ENCODE data around the gene NTRK3. TPM values are rescaled to one million over a fixed set of nuclear protein-coding genes. Genes with fewer than 3 reads are reported as not detected.

NTRK3 gene
- total and polyA plus RNA-seq, 2 of the 13 experiments (the other 11 are each of a cell fraction or from before 2014, with no cell fraction given): not detected

DNA sequence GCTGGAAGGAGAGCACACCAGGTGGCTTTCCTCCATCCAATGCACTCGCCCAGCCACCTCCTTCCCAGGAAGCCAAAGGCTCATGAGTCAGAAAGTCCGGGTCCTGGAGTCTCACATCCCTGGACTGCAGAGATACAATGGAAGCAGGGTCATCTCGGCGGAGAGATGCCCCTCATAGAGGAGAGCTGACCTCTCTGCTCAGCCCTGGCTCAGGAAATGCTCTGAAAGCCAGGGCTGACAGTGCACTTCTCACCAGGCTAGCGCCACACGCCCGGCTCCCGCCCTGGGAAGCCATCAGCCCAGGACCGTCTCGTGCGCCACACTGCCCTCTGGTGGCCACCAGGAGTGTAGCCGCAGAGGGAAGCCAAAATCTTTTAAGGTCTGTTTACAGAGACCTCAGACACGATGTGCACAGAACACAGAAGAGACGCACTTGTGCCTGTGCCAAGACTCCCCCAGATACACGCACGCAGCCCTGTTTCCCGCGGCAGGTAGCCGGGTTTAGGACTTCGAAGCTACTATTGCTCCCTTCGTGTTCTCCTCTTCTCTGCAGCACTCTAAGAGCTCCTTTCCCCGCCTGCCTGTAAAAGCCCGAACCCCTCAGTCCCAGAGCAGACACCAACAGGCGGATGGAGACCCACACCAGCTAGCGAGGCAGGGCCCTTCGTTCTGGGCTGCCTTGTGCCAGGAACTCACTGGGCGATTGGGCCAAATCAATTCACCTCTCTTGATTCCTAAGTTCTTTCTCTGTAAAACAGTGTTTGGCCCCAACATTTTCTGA, 9.7 kb downstream of the NTRK3 start (continued):
- TF ChIP-seq ZNF574 (CRISPR knock-in tag; IDR thresholded peaks at IDR 0.05) (peak; percentile 61), RAD21 (CRISPR knock-in tag; IDR thresholded peaks at IDR 0.05) (peak; percentile 66), ZNF513 (CRISPR knock-in tag; conservative IDR thresholded peaks at IDR 0.05) (0 out of 2 replicates have a peak, but pooled peaks have one; percentile 48), STAG1 (CRISPR knock-in tag; IDR thresholded peaks at IDR 0.05) (peak; percentile 72), MXI1 (IDR thresholded peaks at IDR 0.05; ENCODE audit: borderline replicate concordance, low read depth, low read length) (0 out of 3 replicates have a peak, but pooled peaks have one; percentile 27), KDM2A (CRISPR knock-in tag; IDR thresholded peaks at IDR 0.05; ENCODE audit: borderline replicate concordance, low read depth) (peak; percentile 55; the same call in 1 of the 2 replicates), ZNF543 (CRISPR knock-in tag; IDR thresholded peaks at IDR 0.05) (no peak), KDM4B (CRISPR knock-in tag; IDR thresholded peaks at IDR 0.05) (no peak), NR2C2 (CRISPR knock-in tag; IDR thresholded peaks at IDR 0.05; ENCODE audit: borderline replicate concordance) (no peak)
- TF ChIP-seq, protein P1, sequence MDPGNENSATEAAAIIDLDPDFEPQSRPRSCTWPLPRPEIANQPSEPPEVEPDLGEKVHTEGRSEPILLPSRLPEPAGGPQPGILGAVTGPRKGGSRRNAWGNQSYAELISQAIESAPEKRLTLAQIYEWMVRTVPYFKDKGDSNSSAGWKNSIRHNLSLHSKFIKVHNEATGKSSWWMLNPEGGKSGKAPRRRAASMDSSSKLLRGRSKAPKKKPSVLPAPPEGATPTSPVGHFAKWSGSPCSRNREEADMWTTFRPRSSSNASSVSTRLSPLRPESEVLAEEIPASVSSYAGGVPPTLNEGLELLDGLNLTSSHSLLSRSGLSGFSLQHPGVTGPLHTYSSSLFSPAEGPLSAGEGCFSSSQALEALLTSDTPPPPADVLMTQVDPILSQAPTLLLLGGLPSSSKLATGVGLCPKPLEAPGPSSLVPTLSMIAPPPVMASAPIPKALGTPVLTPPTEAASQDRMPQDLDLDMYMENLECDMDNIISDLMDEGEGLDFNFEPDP (CRISPR knock-in tag; conservative IDR thresholded peaks at IDR 0.05): no peak
